PC-3 (cell line): ENCODE results near the gene PTCD2. TPM values are rescaled to one million over a fixed set of nuclear protein-coding genes. Genes with fewer than 3 reads are reported as not detected.

Experiments used
- ATAC-seq: fragments of 200-7000 bp; cut with Tn5 transposase; 2 replicates; pipeline ENCODE4 v1.9.1; 2020; ENCODE audit warnings: mild to moderate bottlenecking, moderate library complexity
- BruUV-seq: library from RNA; stranded (reverse); fragments of 400-500 nt; replicated peaks from 2 replicates; lab custom pipeline; 2021; lab: Mats Ljungman, UMichigan
- CTCF ChIA-PET: fragments of 300-600 bp; sonication (Branson Sonifier 250); formaldehyde crosslinking; loops from one replicate; lab custom pipeline; 2022; ENCODE audit warnings: antibody characterized with exemption; lab: Charles Lee
- POLR2A ChIA-PET: fragments of 300-600 bp; sonication (Branson Sonifier 250); formaldehyde crosslinking; loops from one replicate; lab custom pipeline; 2022; ENCODE audit warnings: antibody characterized with exemption; ENCODE audit not compliant: unreplicated experiment; lab: Charles Lee
- DNase-seq: peaks from one replicate; pipeline ENCODE4 v3.0.0-alpha.2; 2015
- H2AFZ ChIP-seq: fragments of 300-600 bp; sonication (generic); 2 replicates; pipeline ENCODE4 v1.6.0; 2016; ENCODE audit warnings: antibody characterized with exemption, low read length
- H3F3A ChIP-seq: fragments of 300-600 bp; sonication (generic); one replicate; pipeline ENCODE4 v1.6.0; 2017; ENCODE audit warnings: antibody characterized with exemption, low read length, control low read depth, mild to moderate bottlenecking; ENCODE audit not compliant: unreplicated experiment
- H3K27ac ChIP-seq: fragments of 300-600 bp; sonication (generic); 2 replicates; pipeline ENCODE4 v1.5.1; 2016; ENCODE audit warnings: mild to moderate bottlenecking, low read length
- H3K27me3 ChIP-seq: fragments of 300-600 bp; sonication (generic); 2 replicates; pipeline ENCODE4 v1.6.1; 2016; ENCODE audit warnings: low read length, mixed read lengths
- H3K36me3 ChIP-seq: fragments of 300-600 bp; sonication (generic); 2 replicates; pipeline ENCODE4 v1.6.1; 2016; ENCODE audit warnings: low read depth, mixed run types, low read length, mixed read lengths
- H3K4me1 ChIP-seq: fragments of 300-600 bp; sonication (generic); 2 replicates; pipeline ENCODE4 v1.5.1; 2016; ENCODE audit warnings: low read length; ENCODE audit not compliant: insufficient read depth
- H3K4me2 ChIP-seq: fragments of 300-600 bp; sonication (generic); 2 replicates; pipeline ENCODE4 v1.6.0; 2016; ENCODE audit warnings: low read length
- H3K4me3 ChIP-seq: fragments of 300-600 bp; sonication (generic); 2 replicates; pipeline ENCODE4 v1.5.1; 2016; ENCODE audit warnings: mild to moderate bottlenecking, low read length, mixed read lengths
- H3K79me2 ChIP-seq: fragments of 300-600 bp; sonication (generic); 2 replicates; pipeline ENCODE4 v1.6.1; 2017; ENCODE audit warnings: low read length, mixed read lengths
- H3K9ac ChIP-seq: fragments of 300-600 bp; sonication (generic); 2 replicates; pipeline ENCODE4 v1.6.0; 2016; ENCODE audit warnings: mild to moderate bottlenecking, low read length
- H3K9me2 ChIP-seq: fragments of 300-600 bp; sonication (generic); replicated peaks from 2 replicates; pipeline ENCODE4 v1.6.1; 2016; ENCODE audit warnings: mixed run types, low read length, mixed read lengths
- H3K9me3 ChIP-seq: fragments of 300-600 bp; sonication (generic); 2 replicates; pipeline ENCODE4 v1.6.1; 2016; ENCODE audit warnings: low read length, mixed read lengths
- H4K20me1 ChIP-seq: fragments of 300-600 bp; sonication (generic); 2 replicates; pipeline ENCODE4 v1.6.1; 2016; ENCODE audit warnings: low read length, mixed read lengths
- EZH2 ChIP-seq: fragments of 300-600 bp; sonication (generic); IDR thresholded peaks from one replicate; pipeline ENCODE4 v1.6.1; 2017; ENCODE audit warnings: antibody characterized with exemption, mild to moderate bottlenecking, low read length; ENCODE audit not compliant: unreplicated experiment
- EZH2phosphoT487 ChIP-seq: fragments of 300-600 bp; sonication (generic); IDR thresholded peaks from 2 replicates; pipeline ENCODE4 v1.6.1; 2018; ENCODE audit warnings: mild to moderate bottlenecking, antibody characterized with exemption, low read length, borderline replicate concordance
- intact Hi-C: fragments of 100-400 bp; cut with micrococcal nuclease; formaldehyde crosslinking; loops from 2 replicates; pipeline ENCODE4 v1.9.0; 2023
- total RNA-seq: library from RNA; depleted of rRNA; stranded (reverse); fragments of >200 nt; gene quantifications from 2 replicates; pipeline ENCODE4 v1.2.3, GENCODE V29; 2014
- TF ChIP-seq, protein P1 (sequence below): fragments of 300-600 bp; sonication (generic); conservative IDR thresholded peaks from 2 replicates; pipeline ENCODE4 v1.5.1; 2017; ENCODE audit warnings: antibody characterized with exemption, low read depth, mild to moderate bottlenecking, low read length

Gene PTCD2
- total RNA-seq, 1 experiment from 2014 or later, result 3.4 TPM

DNA sequence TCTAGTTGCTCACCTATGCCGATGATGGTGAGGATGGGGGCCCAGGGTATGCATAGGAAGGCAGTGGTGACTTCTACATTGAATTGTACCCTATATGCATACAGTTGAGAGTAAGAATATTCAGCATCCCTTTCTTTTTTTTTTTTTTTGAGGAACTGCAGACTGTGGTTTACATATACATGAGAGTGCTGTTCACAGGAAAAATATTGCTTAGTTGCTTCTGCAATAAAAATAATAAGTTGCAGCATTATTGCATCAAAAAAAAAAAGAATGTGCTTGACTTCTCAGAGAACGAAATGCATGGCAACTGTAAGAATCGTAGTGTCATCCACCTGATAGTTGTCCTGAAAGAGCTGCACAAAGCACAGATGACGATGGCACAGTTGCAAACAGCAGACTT, 52.8 kb downstream of the PTCD2 start:
- POLR2A ChIA-PET, result no interaction called here
- no peak overlapping the region for H3K4me2 ChIP-seq

DNA sequence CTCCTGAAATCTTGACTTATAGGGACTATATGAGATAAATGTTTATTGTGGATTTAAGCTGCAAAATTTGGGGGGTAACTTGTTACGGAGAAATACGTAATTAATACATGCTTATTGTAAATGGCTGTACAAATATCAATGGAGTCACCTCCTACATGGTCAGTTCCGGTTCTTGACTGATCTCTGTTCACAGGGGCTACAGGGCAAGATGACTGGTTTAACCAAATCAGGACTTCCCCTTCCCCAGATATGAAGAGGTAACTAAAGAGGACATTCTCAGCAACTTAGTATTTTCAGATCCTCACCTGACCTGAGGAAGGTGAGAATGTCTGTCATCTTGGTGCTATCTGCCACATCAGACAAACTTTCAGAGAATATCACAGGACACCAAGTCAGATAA, 54.7 kb downstream of the PTCD2 start:
- Histone ChIP-seq H3K9me3 (no peaks in the 10 kb centered on the region), H3K4me1 (peaks cover 19% of the 10 kb centered on the region), H3F3A (no peaks in the 10 kb centered on the region), H3K27ac (no peak overlapping the region), H4K20me1 (no peaks in the 10 kb centered on the region), H3K9ac (no peak overlapping the region), H3K4me2 (no peak overlapping the region), H2AFZ (no peak overlapping the region), H3K36me3 (no peaks in the 10 kb centered on the region), H3K79me2 (no peaks in the 10 kb centered on the region), H3K9me2 (no peaks in the 10 kb centered on the region), H3K27me3 (no peaks in the 10 kb centered on the region), H3K4me3 (no peak overlapping the region)
- BruUV-seq, result no TSS peak
- intact Hi-C loops, result no loop called here
- no peak for TF ChIP-seq EZH2phosphoT487
- CTCF ChIA-PET, result no interaction called here
- DNase-seq (no peak), ATAC-seq (no peak)
- POLR2A ChIA-PET, result no interaction called here

More for the DNA sequence above, 52.8 kb downstream of the PTCD2 start:
- H3K4me1 ChIP-seq, result 0 out of 2 replicates have a peak, but pooled peaks cover under 1% of the 10 kb centered on the region
- H3K9me3 ChIP-seq, result no peaks in the 10 kb centered on the region
- CTCF ChIA-PET, result no interaction called here
- no peak overlapping the region for H2AFZ ChIP-seq
- H3K9ac ChIP-seq, result no peak overlapping the region
- no peak overlapping the region for H3K27ac ChIP-seq
- H3K9me2 ChIP-seq, result no peaks in the 10 kb centered on the region
- no TSS peak for BruUV-seq
- H3F3A ChIP-seq, result no peaks in the 10 kb centered on the region
- no peaks in the 10 kb centered on the region for H3K27me3 ChIP-seq
- no peaks in the 10 kb centered on the region for H3K79me2 ChIP-seq
- H3K4me3 ChIP-seq, result no peak overlapping the region
- no peak for TF ChIP-seq EZH2phosphoT487
- TF ChIP-seq EZH2, result no peak
- TF ChIP-seq, protein P1, sequence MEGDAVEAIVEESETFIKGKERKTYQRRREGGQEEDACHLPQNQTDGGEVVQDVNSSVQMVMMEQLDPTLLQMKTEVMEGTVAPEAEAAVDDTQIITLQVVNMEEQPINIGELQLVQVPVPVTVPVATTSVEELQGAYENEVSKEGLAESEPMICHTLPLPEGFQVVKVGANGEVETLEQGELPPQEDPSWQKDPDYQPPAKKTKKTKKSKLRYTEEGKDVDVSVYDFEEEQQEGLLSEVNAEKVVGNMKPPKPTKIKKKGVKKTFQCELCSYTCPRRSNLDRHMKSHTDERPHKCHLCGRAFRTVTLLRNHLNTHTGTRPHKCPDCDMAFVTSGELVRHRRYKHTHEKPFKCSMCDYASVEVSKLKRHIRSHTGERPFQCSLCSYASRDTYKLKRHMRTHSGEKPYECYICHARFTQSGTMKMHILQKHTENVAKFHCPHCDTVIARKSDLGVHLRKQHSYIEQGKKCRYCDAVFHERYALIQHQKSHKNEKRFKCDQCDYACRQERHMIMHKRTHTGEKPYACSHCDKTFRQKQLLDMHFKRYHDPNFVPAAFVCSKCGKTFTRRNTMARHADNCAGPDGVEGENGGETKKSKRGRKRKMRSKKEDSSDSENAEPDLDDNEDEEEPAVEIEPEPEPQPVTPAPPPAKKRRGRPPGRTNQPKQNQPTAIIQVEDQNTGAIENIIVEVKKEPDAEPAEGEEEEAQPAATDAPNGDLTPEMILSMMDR, result no peak
- no peak for ATAC-seq
- no peaks in the 10 kb centered on the region for H4K20me1 ChIP-seq
- no peaks in the 10 kb centered on the region for H3K36me3 ChIP-seq
- intact Hi-C loops, result no loop called here
- no peak for DNase-seq

DNA sequence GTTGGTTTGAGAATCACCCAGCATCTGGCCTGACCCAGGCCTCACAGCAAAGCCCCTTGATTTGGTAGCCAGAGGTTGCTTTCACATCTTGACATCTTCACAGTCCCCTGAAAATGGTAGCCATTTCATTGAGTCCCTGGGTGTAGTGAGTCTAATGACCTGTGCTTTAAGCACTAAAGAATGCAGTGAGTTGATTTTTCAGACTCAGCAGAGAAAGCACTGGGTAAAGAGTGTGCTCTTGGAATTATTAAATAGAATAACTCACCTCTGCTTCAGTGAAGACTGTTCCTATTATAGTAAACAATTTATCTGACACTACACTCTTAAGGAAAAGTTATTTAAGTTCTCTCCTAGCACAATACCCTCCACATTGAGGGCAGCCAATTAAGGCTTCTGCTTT, 56.2 kb downstream of the PTCD2 start:
- Histone ChIP-seq H3K4me1 (peaks cover 30% of the 10 kb centered on the region), H2AFZ (no peak overlapping the region), H3K36me3 (no peaks in the 10 kb centered on the region), H3K79me2 (no peaks in the 10 kb centered on the region), H3K9me3 (no peaks in the 10 kb centered on the region), H3K27me3 (no peaks in the 10 kb centered on the region), H3K27ac (no peak overlapping the region), H4K20me1 (no peaks in the 10 kb centered on the region), H3K4me2 (no peak overlapping the region), H3K4me3 (no peak overlapping the region), H3F3A (no peaks in the 10 kb centered on the region), H3K9ac (no peak overlapping the region), H3K9me2 (no peaks in the 10 kb centered on the region)
- DNase-seq, result no peak
- ATAC-seq, result no peak
- BruUV-seq, result no TSS peak
- no peak for TF ChIP-seq EZH2
- no peak for TF ChIP-seq EZH2phosphoT487
- TF ChIP-seq, protein P1, result no peak
- ChIA-PET CTCF (no interaction called here), POLR2A (no interaction called here)
- intact Hi-C loops, result no loop called here
